Mesothelial cell of epicardium (in vitro differentiated cells): ENCODE results near the gene THAP11. TPM values are rescaled to one million over a fixed set of nuclear protein-coding genes. Genes with fewer than 3 reads are reported as not detected.

Experiments used
- DNase-seq, 2 experiments: peaks; one replicate each; pipeline ENCODE4 v3.0.0; 2021; ENCODE audit warnings: low spot score in 2 of 2; ENCODE audit not compliant: unreplicated experiment in 2 of 2
- H3K27ac Mint-ChIP-seq: 2 replicates; pipeline ENCODE4 v1.8.0; 2021; ENCODE audit warnings: mixed read lengths
- H3K27me3 Mint-ChIP-seq: 2 replicates; pipeline ENCODE4 v1.8.0; 2021; ENCODE audit warnings: low read depth, mixed read lengths
- H3K36me3 Mint-ChIP-seq: 2 replicates; pipeline ENCODE4 v1.8.0; 2021; ENCODE audit warnings: mixed read lengths
- H3K4me1 Mint-ChIP-seq: 2 replicates; pipeline ENCODE4 v1.8.0; 2021; ENCODE audit warnings: mixed read lengths
- H3K4me3 Mint-ChIP-seq: 2 replicates; pipeline ENCODE4 v1.8.0; 2021; ENCODE audit warnings: mild to moderate bottlenecking, moderate library complexity, mixed read lengths
- H3K9me3 Mint-ChIP-seq: 2 replicates; pipeline ENCODE4 v1.8.0; 2021; ENCODE audit warnings: mixed read lengths
- total RNA-seq: library from RNA; stranded (reverse); gene quantifications from 3 replicates; pipeline ENCODE4 v1.2.1, GENCODE V29; 2021
- TF ChIP-seq, protein P1 (sequence below): fragments of 200-600 bp; sonication (generic); IDR thresholded peaks from one replicate; pipeline ENCODE4 v1.5.0; 2021; ENCODE audit warnings: antibody characterized with exemption; ENCODE audit not compliant: unreplicated experiment

THAP11 gene
- total RNA-seq, 1 donor from 2014 or later: 28.1 TPM

DNA sequence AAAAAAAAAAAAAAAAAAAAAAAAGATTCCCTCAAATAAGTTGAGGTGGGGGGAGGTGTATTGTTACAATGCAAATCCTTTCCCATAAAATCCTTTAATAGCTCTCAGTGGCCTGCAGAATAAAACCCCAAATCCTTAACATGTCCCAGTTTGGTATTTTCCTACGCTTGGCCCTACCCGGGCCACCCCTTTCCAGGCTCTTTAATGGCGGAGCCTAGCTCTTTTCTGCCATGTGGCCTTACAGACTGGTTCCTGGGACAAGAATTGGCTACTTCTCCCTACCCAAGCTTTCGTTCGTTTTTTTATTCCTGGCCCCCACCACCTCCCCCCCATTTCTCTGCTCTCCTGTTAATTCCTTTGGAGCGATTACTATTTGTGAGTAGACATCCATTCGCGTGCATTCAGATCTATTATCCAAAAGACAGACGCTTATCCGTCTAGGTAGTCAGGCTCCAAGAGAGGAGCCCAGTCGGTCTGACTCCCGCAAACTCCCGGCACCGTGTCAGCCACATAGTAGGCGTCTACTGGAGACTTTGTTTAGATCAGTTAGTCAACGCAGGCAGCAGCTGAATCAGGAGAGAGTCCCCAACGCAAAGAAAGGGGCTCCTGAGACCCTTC, 813 bp upstream of the THAP11 start:
- Mint-ChIP-seq H3K4me1 (peaks cover 44% of the 10 kb centered on the region), H3K9me3 (no peaks in the 10 kb centered on the region), H3K27ac (peak overlapping the region; percentile 93), H3K4me3 (peak overlapping the region; percentile 94), H3K27me3 (no peaks in the 10 kb centered on the region), H3K36me3 (no peaks in the 10 kb centered on the region)
- DNase-seq: no peak
- TF ChIP-seq, protein P1, sequence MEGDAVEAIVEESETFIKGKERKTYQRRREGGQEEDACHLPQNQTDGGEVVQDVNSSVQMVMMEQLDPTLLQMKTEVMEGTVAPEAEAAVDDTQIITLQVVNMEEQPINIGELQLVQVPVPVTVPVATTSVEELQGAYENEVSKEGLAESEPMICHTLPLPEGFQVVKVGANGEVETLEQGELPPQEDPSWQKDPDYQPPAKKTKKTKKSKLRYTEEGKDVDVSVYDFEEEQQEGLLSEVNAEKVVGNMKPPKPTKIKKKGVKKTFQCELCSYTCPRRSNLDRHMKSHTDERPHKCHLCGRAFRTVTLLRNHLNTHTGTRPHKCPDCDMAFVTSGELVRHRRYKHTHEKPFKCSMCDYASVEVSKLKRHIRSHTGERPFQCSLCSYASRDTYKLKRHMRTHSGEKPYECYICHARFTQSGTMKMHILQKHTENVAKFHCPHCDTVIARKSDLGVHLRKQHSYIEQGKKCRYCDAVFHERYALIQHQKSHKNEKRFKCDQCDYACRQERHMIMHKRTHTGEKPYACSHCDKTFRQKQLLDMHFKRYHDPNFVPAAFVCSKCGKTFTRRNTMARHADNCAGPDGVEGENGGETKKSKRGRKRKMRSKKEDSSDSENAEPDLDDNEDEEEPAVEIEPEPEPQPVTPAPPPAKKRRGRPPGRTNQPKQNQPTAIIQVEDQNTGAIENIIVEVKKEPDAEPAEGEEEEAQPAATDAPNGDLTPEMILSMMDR: no peak

DNA sequence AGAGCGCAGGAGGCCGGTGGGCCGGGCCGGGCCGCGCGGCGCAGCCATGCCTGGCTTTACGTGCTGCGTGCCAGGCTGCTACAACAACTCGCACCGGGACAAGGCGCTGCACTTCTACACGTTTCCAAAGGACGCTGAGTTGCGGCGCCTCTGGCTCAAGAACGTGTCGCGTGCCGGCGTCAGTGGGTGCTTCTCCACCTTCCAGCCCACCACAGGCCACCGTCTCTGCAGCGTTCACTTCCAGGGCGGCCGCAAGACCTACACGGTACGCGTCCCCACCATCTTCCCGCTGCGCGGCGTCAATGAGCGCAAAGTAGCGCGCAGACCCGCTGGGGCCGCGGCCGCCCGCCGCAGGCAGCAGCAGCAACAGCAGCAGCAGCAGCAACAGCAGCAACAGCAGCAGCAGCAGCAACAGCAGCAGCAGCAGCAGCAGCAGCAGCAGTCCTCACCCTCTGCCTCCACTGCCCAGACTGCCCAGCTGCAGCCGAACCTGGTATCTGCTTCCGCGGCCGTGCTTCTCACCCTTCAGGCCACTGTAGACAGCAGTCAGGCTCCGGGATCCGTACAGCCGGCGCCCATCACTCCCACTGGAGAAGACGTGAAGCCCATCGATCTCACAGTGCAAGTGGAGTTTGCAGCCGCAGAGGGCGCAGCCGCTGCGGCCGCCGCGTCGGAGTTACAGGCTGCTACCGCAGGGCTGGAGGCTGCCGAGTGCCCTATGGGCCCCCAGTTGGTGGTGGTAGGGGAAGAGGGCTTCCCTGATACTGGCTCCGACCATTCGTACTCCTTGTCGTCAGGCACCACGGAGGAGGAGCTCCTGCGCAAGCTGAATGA, 606 bp downstream of the THAP11 start:
- Mint-ChIP-seq H3K27ac (peak overlapping the region; percentile 95), H3K4me1 (peaks cover 45% of the 10 kb centered on the region), H3K9me3 (no peaks in the 10 kb centered on the region), H3K36me3 (no peaks in the 10 kb centered on the region), H3K27me3 (no peaks in the 10 kb centered on the region), H3K4me3 (peak overlapping the region; percentile 96)
- DNase-seq: peak; percentile 31 to 67
- TF ChIP-seq, protein P1: no peak

DNA sequence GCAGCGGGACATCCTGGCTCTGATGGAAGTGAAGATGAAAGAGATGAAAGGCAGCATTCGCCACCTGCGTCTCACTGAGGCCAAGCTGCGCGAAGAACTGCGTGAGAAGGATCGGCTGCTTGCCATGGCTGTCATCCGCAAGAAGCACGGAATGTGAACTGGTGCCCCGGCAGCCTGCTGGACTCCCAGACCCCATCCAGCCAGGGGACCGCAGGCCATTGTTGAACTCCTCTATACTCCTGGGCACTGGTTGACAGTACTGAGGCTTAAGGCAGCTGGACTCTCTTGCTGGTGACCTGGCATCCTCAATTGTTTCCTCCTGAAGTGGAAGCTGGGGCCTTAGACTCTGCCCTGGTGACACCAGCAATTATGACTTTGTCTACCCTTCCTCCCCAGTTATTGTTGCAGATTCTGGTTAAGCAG, 1.2 kb downstream of the THAP11 start:
- Mint-ChIP-seq H3K4me3 (peak overlapping the region; percentile 96), H3K27ac (peak overlapping the region; percentile 95), H3K36me3 (no peaks in the 10 kb centered on the region), H3K4me1 (peaks cover 47% of the 10 kb centered on the region), H3K9me3 (no peaks in the 10 kb centered on the region), H3K27me3 (no peaks in the 10 kb centered on the region)
- TF ChIP-seq, protein P1: no peak
- DNase-seq: no peak

DNA sequence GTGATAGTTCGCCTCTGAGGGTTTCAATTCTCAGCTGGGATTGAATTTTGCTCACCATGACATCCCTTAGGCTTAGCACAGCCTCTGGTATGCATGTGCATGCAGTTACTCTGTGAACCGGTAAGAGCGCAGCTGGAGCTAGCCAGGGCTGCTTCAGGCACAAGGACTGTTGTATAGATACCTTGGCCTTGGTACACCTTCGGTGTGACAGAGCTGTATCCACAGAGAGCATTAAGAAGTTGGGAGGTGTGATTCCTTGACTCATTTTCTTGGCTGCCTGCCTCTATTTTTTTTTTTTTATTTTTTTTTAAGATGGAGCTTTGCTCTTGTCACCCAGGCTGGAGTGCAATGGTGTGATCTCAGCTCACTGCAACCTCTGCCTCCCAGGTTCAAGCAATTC, 2.4 kb downstream of the THAP11 start:
- TF ChIP-seq, protein P1: no peak
- no peaks in the 10 kb centered on the region for H3K9me3 Mint-ChIP-seq
- peak overlapping the region; percentile 64 for H3K27ac Mint-ChIP-seq
- H3K4me3 Mint-ChIP-seq: peak overlapping the region; percentile 96
- H3K27me3 Mint-ChIP-seq: no peaks in the 10 kb centered on the region
- H3K4me1 Mint-ChIP-seq: peaks cover 50% of the 10 kb centered on the region
- H3K36me3 Mint-ChIP-seq: no peaks in the 10 kb centered on the region
- no peak for DNase-seq

DNA sequence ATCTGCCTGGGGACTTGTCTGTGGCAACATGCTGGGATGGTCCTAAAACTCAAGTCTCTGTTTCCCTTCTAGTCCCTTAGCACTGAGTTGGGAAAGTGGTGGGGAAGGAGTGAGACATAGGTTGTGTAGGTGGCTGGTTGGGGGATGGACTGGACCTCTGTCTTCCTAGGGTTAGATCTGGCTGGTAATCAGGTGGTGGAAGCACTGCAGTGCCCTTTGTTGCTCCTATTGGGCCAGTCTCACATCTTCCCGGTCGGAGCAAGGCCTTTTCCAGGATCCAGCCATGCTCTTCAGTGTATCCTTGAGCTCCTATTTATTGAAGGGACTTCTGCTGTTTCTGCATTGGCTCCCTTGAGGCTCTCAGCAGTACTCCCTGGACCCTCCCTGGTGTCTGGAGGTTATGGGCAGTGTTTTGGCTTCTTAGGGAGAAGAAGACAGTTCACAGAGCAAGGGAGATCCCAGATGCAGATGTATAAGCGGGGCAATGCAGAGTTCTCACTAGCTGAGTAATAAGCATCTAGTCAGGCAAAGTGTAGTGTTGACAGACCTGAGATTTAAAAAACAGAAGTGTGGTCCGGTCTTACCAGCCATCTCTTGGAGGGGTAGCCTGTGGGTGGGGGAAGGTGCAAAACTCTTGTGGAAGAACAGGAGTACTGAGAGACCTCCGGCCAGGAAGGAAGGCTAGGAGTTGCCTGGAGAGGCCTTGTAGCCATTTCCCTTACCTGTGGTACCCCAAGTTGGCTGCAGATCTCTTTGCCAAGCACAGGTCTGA, 3.4 kb downstream of the THAP11 start:
- no peaks in the 10 kb centered on the region for H3K27me3 Mint-ChIP-seq
- H3K4me1 Mint-ChIP-seq: peaks cover 50% of the 10 kb centered on the region
- peaks cover 3% of the 10 kb centered on the region for H3K36me3 Mint-ChIP-seq
- no peak for DNase-seq
- H3K9me3 Mint-ChIP-seq: no peaks in the 10 kb centered on the region
- H3K27ac Mint-ChIP-seq: peak overlapping the region; percentile 97
- H3K4me3 Mint-ChIP-seq: peak overlapping the region; percentile 81
- TF ChIP-seq, protein P1: no peak
